Effector memory CD8-positive, alpha-beta T cell (primary cell): ENCODE measurements around the gene MPP2.

ENCODE experiments used
- ATAC-seq: fragments of 150-1000 bp; cut with Tn5 transposase; replicated peaks from 2 replicates; pipeline ENCODE4 v1.10.0; 2021; ENCODE audit warnings: mild to moderate bottlenecking, moderate library complexity
- DNase-seq, 3 experiments: peaks; one replicate each; pipeline ENCODE4 v3.0.0; 2021
- H3K27ac Mint-ChIP-seq, 2 donors: one replicate each; pipeline ENCODE4 v1.8.0; 2022; ENCODE audit warnings: mild to moderate bottlenecking in 2 of 2, mixed read lengths in 2 of 2, moderate library complexity in 2 of 2
- H3K27me3 Mint-ChIP-seq, 2 donors: one replicate each; pipeline ENCODE4 v1.8.0; 2022; ENCODE audit warnings: mixed read lengths in 2 of 2
- H3K36me3 Mint-ChIP-seq: one replicate; pipeline ENCODE4 v1.8.0; 2022; ENCODE audit warnings: mild to moderate bottlenecking, moderate library complexity, mixed read lengths; ENCODE audit not compliant: insufficient read depth
- H3K4me1 Mint-ChIP-seq, 2 donors: one replicate each; pipeline ENCODE4 v1.8.0; 2022; ENCODE audit warnings: low read depth in 2 of 2, mixed read lengths in 2 of 2
- H3K4me3 Mint-ChIP-seq, 2 donors: one replicate each; pipeline ENCODE4 v1.8.0; 2022; ENCODE audit warnings: mild to moderate bottlenecking in 2 of 2, mixed read lengths in 2 of 2, moderate library complexity in 2 of 2
- H3K9me3 Mint-ChIP-seq, 2 donors: one replicate each; pipeline ENCODE4 v1.8.0; 2022; ENCODE audit warnings: mixed read lengths in 2 of 2
- total RNA-seq, 9 experiments: gene quantifications; one replicate each; lab custom pipeline; 2026; lab: John Stamatoyannopoulos, UW

MPP2 gene, protein sequence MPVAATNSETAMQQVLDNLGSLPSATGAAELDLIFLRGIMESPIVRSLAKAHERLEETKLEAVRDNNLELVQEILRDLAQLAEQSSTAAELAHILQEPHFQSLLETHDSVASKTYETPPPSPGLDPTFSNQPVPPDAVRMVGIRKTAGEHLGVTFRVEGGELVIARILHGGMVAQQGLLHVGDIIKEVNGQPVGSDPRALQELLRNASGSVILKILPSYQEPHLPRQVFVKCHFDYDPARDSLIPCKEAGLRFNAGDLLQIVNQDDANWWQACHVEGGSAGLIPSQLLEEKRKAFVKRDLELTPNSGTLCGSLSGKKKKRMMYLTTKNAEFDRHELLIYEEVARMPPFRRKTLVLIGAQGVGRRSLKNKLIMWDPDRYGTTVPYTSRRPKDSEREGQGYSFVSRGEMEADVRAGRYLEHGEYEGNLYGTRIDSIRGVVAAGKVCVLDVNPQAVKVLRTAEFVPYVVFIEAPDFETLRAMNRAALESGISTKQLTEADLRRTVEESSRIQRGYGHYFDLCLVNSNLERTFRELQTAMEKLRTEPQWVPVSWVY
- total RNA-seq: 0 to 4.1 (median 0.93) reads per million in 9 experiments

- ATAC-seq: peak; percentile 65
- H3K36me3 Mint-ChIP-seq: peaks cover 2% of the 10 kb centered on the region
- DNase-seq: peak; percentile 48 to 54 (median 52)
- H3K27ac Mint-ChIP-seq: peak within 1 kb of the TSS; percentile 90 to 92
- peak within 1 kb of the TSS; percentile 90 to 92 for H3K4me3 Mint-ChIP-seq
- no peaks in the 10 kb centered on the region for H3K9me3 Mint-ChIP-seq
- H3K4me1 Mint-ChIP-seq: peaks cover 9 to 10% of the 10 kb centered on the region in 2 donors
- peaks cover 21 to 30% of the 10 kb centered on the region in 2 donors for H3K27me3 Mint-ChIP-seq
Observed at GRCh38 chr17:43907425-43907981, at the start of gene MPP2. Gene MPP2, minus strand, starts transcription at chr17:43907536. Its CDS starts 3,076 bp downstream, at chr17:43904460.

- Mint-ChIP-seq H3K9me3 (no peaks in the 10 kb centered on the region), H3K27me3 (peaks cover 40 to 65% of the 10 kb centered on the region in 2 donors)
Observed at GRCh38 chr17:43956222-43956621, 48.9 kb upstream of the MPP2 start.

DNA sequence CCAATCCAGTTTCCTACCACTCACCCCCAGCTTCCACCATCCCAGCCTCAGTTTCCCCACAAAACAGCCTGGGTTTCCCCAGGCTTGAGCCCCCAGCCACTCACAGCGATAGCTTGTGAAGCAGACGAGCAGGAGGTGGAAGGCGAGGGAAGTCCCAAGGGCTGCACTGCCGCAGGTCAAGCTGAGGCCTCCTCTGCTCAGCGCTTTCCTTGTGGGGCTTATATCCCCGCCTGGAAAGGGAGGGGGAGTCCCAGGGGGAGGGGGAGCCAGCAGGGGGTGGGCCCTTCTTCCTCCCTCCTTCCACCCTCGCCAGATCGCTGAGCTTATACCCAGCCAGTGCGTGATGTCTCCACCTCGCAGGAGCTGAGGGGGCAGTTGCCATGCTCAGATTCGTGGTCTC lies 46.4 kb upstream of the MPP2 start, which contains the start of gene PYY:
PYY (minus strand) TSS at position 195 of the 400 bp plus-strand sequence. CDS start 457 bp downstream, outside the sequence.
- H3K27me3 Mint-ChIP-seq: peaks cover 62 to 90% of the 10 kb centered on the region in 2 donors
- ATAC-seq: no peak

More at GRCh38 chr17:43956222-43956621, 48.9 kb upstream of the MPP2 start:
- no peak overlapping the region for H3K4me3 Mint-ChIP-seq
- H3K4me1 Mint-ChIP-seq: peaks cover 0 to 5% of the 10 kb centered on the region in 2 donors
- ATAC-seq: no peak
- no peak overlapping the region for H3K27ac Mint-ChIP-seq
- H3K36me3 Mint-ChIP-seq: peaks cover 3% of the 10 kb centered on the region
- DNase-seq: no peak

GRCh38 chr17:43952724-43953666 lies 45.7 kb upstream of the MPP2 start:
- ATAC-seq (no peak), DNase-seq (no peak)
- Mint-ChIP-seq H3K4me3 (peak overlapping the region in 1 of 2 donors; percentile 17), H3K4me1 (peaks cover 0 to 5% of the 10 kb centered on the region in 2 donors), H3K36me3 (no peaks in the 10 kb centered on the region), H3K27ac (no peak overlapping the region), H3K27me3 (peaks cover 62 to 92% of the 10 kb centered on the region in 2 donors), H3K9me3 (no peaks in the 10 kb centered on the region)

More for the DNA sequence above, 46.4 kb upstream of the MPP2 start, which contains the start of gene PYY:
- H3K4me1 Mint-ChIP-seq: peaks cover 0 to 5% of the 10 kb centered on the region in 2 donors
- no peaks in the 10 kb centered on the region for H3K36me3 Mint-ChIP-seq
- H3K4me3 Mint-ChIP-seq: peak within 1 kb of the TSS in 1 of 2 donors; percentile 27
- H3K9me3 Mint-ChIP-seq: no peaks in the 10 kb centered on the region
- H3K27ac Mint-ChIP-seq: no peak within 1 kb of the TSS
- no peak for DNase-seq

GRCh38 chr17:43952351-43952723 lies 45.0 kb upstream of the MPP2 start:
- H3K4me1 Mint-ChIP-seq: peaks cover 0 to 5% of the 10 kb centered on the region in 2 donors
- H3K36me3 Mint-ChIP-seq: no peaks in the 10 kb centered on the region
- H3K9me3 Mint-ChIP-seq: no peaks in the 10 kb centered on the region
- peak overlapping the region in 1 of 2 donors; percentile 17 for H3K4me3 Mint-ChIP-seq
- no peak overlapping the region for H3K27ac Mint-ChIP-seq
- peaks cover 67 to 92% of the 10 kb centered on the region in 2 donors for H3K27me3 Mint-ChIP-seq
- ATAC-seq (no peak), DNase-seq (no peak)

GRCh38 chr17:43951750-43952149 lies 44.4 kb upstream of the MPP2 start:
- H3K27me3 Mint-ChIP-seq: peaks cover 67 to 90% of the 10 kb centered on the region in 2 donors
- no peaks in the 10 kb centered on the region for H3K9me3 Mint-ChIP-seq
- H3K4me3 Mint-ChIP-seq: no peak overlapping the region
- H3K36me3 Mint-ChIP-seq: no peaks in the 10 kb centered on the region
- no peak for DNase-seq
- peaks cover 0 to 5% of the 10 kb centered on the region in 2 donors for H3K4me1 Mint-ChIP-seq
- no peak overlapping the region for H3K27ac Mint-ChIP-seq
- no peak for ATAC-seq

GRCh38 chr17:43950554-43950953 lies 43.2 kb upstream of the MPP2 start:
- Mint-ChIP-seq H3K27me3 (peaks cover 57 to 89% of the 10 kb centered on the region in 2 donors), H3K4me3 (no peak overlapping the region), H3K9me3 (no peaks in the 10 kb centered on the region), H3K4me1 (peaks cover 0 to 5% of the 10 kb centered on the region in 2 donors), H3K27ac (no peak overlapping the region), H3K36me3 (no peaks in the 10 kb centered on the region)
- ATAC-seq (no peak), DNase-seq (no peak)

GRCh38 chr17:43949781-43950180 lies 42.4 kb upstream of the MPP2 start:
- no peak for ATAC-seq
- H3K9me3 Mint-ChIP-seq: no peaks in the 10 kb centered on the region

DNA sequence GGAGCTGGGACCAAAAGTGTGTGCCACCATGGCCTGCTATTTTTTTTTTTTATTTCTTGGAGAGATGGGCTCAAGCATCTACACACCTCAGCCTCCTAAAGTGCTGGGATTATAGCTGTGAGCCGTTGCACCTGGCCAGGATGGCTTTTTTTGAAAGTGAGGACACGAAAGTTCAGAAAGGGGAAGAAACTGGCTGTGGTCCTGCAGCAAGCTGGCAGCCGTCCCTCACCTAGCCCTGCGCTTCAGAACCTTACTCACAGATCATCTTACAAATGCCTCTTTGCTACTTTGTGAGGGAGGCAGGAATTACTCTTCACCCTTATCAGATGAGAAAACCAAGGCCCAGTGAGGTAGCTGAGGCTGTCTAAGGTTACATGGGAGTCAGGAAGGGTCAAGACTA lies 39.4 kb upstream of the MPP2 start:
- ATAC-seq: no peak
- Mint-ChIP-seq H3K9me3 (no peaks in the 10 kb centered on the region), H3K27ac (peak overlapping the region in 1 of 2 donors; percentile 15), H3K4me3 (no peak overlapping the region), H3K27me3 (peaks cover 33 to 60% of the 10 kb centered on the region in 2 donors), H3K36me3 (no peaks in the 10 kb centered on the region), H3K4me1 (no peaks in the 10 kb centered on the region)
- no peak for DNase-seq

More at GRCh38 chr17:43949781-43950180, 42.4 kb upstream of the MPP2 start:
- H3K27me3 Mint-ChIP-seq: peaks cover 52 to 86% of the 10 kb centered on the region in 2 donors
- no peak overlapping the region for H3K27ac Mint-ChIP-seq
- no peak overlapping the region for H3K4me3 Mint-ChIP-seq
- H3K36me3 Mint-ChIP-seq: no peaks in the 10 kb centered on the region
- no peak for DNase-seq
- peaks cover 0 to 5% of the 10 kb centered on the region in 2 donors for H3K4me1 Mint-ChIP-seq

- H3K27me3 Mint-ChIP-seq: peaks cover 18 to 45% of the 10 kb centered on the region in 2 donors
- no peak overlapping the region for H3K27ac Mint-ChIP-seq
- H3K9me3 Mint-ChIP-seq: no peaks in the 10 kb centered on the region
- no peaks in the 10 kb centered on the region for H3K36me3 Mint-ChIP-seq
- ATAC-seq (no peak), DNase-seq (no peak)
- H3K4me3 Mint-ChIP-seq: no peak overlapping the region
- H3K4me1 Mint-ChIP-seq: no peaks in the 10 kb centered on the region
Observed at GRCh38 chr17:43945074-43945829, 37.9 kb upstream of the MPP2 start.

- no peak for DNase-seq
- H3K4me3 Mint-ChIP-seq: no peak within 1 kb of the TSS
- H3K27me3 Mint-ChIP-seq: peaks cover 0 to 33% of the 10 kb centered on the region in 2 donors
- H3K36me3 Mint-ChIP-seq: no peaks in the 10 kb centered on the region
- ATAC-seq: no peak
- H3K27ac Mint-ChIP-seq: no peak within 1 kb of the TSS
- no peaks in the 10 kb centered on the region for H3K9me3 Mint-ChIP-seq
- peaks cover 4 to 9% of the 10 kb centered on the region in 2 donors for H3K4me1 Mint-ChIP-seq
Observed at GRCh38 chr17:43942051-43942685, 34.8 kb upstream of the MPP2 start, which contains the start of gene PPY. Gene PPY, minus strand, starts transcription at chr17:43942476. Its CDS starts 822 bp downstream, at chr17:43941654.

GRCh38 chr17:43940630-43941029 lies 33.3 kb upstream of the MPP2 start:
- Mint-ChIP-seq H3K9me3 (no peaks in the 10 kb centered on the region), H3K36me3 (peaks cover 3% of the 10 kb centered on the region), H3K27me3 (peaks cover 0 to 26% of the 10 kb centered on the region in 2 donors), H3K4me1 (peaks cover 4 to 10% of the 10 kb centered on the region in 2 donors), H3K4me3 (no peak overlapping the region), H3K27ac (no peak overlapping the region)
- DNase-seq (no peak), ATAC-seq (no peak)
